GM21786 (cell line): Measurements from ENCODE around the gene PPAN.

Source experiments
- ATAC-seq: cut with Tn5 transposase; IDR thresholded peaks from one replicate; pipeline ENCODE4 v1.9.1; 2021; ENCODE audit not compliant: unreplicated experiment

The PPAN gene

GRCh38 chr19:10138879-10139795 lies 33.0 kb downstream of the PPAN start:
- no peak for ATAC-seq

GRCh38 chr19:10139952-10140351 lies 33.8 kb downstream of the PPAN start:
- ATAC-seq: no peak

DNA sequence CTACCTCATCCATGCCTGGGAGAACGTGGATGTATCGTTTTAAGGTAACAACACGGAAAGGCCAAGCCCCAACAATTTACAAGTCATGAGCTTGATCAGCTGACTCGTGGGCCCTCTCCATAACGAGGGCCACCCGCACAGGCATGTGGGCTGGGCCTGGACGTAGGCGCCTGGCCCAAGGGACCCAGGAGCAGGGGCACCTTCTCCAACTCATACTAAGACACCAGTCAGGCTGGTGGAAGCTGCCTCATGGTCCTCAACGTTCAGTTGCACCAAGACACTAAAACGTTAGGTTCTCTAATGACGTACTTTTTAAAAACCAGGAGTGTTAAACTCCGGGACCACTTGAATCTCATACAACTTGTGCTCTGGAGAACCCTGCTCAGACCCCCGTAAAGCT lies 35.3 kb downstream of the PPAN start:
- no peak for ATAC-seq

GRCh38 chr19:10141973-10142372 lies 35.8 kb downstream of the PPAN start:
- ATAC-seq: no peak

DNA sequence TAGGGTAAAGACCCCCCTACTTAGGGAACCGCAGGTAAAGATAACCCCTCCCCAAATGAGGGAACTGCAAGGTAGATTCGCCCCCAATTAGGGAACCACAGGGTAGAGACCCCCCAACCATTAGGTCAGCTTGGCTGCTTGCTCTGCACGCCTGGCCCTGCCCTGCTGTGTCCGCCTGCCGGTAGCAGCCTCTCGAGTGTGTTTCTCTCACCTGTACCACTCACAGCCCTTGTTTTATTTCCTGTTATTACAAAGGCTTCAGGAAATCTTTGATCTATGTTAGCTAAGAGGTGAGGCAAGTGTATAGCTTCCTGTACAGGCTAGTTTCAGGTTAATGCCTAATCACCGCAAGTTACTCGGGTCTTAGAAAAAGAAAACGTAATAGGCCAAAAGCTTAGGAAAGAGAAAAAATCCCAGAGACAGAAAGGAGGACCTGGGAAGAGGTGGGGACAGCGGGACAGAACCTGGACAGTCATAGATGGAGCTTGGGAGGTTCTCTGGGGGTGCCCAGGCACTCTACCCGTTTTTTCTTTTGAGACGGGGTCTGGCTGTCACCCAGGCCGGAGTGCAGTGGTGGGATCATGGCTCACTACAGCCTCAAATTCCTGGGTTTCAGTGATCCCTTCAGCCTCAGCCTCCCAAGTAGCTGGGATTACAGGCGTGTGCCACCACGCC lies 36.7 kb downstream of the PPAN start:
- no peak for ATAC-seq

GRCh38 chr19:10143681-10144080 lies 37.5 kb downstream of the PPAN start:
- ATAC-seq: no peak

DNA sequence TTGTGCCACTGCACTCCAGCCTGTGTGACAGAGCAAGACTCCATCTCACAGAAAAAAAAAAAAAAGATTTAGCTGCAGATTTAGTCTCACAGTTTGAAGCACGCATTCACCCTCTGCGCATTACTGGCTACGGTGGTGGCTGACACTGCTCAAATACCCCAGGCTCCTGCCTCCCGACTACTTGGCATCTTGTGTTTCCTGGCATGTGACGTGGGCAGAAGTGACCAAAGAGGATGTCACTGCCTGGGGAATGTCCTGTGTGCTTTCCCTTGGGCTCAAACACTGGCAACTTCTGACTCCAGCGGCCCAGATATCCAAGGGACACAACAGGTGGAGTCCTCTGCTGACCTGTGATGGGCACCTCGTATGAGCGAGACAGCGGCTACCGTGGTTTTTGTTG lies 38.2 kb downstream of the PPAN start:
- no peak for ATAC-seq

GRCh38 chr19:10145031-10145430 lies 38.9 kb downstream of the PPAN start:
- no peak for ATAC-seq

DNA sequence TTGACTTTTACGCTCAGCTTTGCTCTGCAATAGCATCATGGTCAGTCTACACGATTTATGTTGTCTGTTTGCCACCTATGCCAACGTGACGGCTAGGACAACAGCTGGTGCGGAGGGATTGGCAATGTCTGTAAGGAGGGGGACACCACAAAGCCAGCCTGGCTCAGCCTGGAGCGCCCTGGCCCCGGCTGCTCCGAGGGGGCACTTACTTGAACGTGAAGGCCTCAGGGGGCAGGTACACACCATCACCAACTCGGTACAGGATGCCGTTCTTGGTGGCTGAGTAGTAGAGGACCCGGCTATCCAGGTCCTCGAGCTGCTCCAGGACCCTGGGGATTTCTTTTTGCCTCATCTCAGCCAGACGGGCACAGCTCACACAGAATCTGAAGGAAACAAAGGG lies 40.0 kb downstream of the PPAN start:
- ATAC-seq: no peak

DNA sequence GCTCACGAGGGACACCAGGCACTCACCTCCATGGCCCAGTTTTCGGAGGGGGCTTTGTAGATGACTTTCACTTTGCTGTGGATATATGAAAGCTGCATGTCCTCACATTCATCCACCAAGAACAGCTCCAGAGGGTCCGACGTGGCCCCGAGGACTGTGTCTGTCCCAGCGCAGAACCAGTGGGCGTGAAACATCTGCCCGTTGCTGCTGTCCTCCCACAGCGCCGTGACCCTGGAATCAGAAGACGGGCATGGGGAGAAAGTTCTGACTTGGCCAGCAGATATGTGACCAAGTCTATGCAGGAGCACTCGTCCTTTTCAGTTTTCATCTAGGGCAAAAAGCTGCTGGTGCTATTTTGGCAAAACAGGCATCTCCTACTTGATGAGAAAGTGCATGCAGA lies 43.3 kb downstream of the PPAN start:
- no peak for ATAC-seq

DNA sequence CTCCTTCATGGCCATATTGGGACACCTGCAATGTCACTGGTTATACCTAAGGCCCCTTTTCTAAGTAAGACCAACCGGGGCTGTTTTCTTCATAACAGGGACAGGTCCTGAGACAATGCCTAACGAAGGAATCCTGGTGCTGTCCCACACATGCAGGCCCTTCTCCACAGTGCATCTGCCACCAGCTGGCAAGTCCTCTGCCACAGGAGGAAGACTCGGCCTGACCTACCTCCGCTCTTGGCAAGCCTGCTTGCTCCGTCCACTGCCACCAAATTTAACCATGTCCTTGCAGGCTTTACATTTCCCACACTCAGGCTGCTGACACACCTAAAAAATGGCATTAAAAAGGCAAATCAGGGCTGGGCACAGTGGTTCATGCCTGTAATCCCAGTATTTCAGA lies 45.4 kb downstream of the PPAN start:
- no peak for ATAC-seq

DNA sequence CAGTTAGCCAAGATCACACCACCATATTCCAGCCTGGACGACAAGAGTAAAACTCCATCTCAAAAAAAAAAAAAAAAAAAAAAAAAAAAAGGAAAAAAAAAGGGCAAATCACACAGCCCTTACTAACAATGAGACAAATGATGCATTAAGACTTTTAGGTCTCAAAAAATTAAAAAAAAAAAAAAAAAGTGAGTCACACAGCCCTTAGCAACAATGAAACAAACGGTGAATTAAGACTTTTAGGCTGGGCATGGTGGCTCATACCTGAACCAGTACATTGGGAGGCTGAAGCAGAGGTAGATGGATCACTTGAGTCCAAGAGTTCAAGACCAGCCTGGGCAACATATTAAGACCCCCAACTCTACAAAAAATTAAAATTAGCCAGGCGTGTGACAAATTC lies 45.9 kb downstream of the PPAN start:
- no peak for ATAC-seq

GRCh38 chr19:10155839-10156238 lies 49.7 kb downstream of the PPAN start:
- no peak for ATAC-seq

- no peak for ATAC-seq
These were observed 51.9 kb downstream of the PPAN start for GRCh38 chr19:10158071-10158470.

- no peak for ATAC-seq
These were observed 52.3 kb downstream of the PPAN start for GRCh38 chr19:10158485-10158884.

DNA sequence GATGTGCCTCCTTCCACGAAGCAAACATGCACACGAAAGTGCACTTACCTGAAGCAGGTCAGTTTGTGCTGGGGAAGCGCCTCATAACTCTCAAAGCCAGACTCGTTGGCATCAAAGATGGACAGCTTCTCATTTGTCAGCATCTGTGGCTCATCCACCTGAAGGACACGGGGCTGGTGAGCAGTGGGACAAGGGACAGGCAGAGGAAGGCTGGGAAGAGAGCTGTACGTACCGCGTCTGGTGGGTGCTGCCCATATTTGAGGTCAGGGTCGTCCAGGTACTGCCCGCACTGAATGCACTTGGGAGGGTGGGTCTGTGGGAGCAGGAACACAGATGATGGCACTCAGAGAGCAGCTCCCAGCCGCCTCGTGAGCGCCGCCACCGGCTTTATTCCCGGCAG lies 53.4 kb downstream of the PPAN start:
- no peak for ATAC-seq
